ENCODE results near the gene GNG12.

GNG12 gene

GRCh38 chr1:67839826-67840225, 6.6 kb upstream of the GNG12 start:
- DNase-seq: no peak

- DNase-seq: no peak
Measured at GRCh38 chr1:67838180-67838910, 5.1 kb upstream of the GNG12 start.

- DNase-seq: no peak
Measured at GRCh38 chr1:67836769-67837168, 3.5 kb upstream of the GNG12 start.

- no peak for DNase-seq
Measured at GRCh38 chr1:67835663-67836452, 2.6 kb upstream of the GNG12 start.

- DNase-seq: no peak
Measured at GRCh38 chr1:67834246-67834877, 1.1 kb upstream of the GNG12 start.

- DNase-seq: no peak
Measured at GRCh38 chr1:67833602-67833940, 304 bp upstream of the GNG12 start.

GRCh38 chr1:67831850-67832513, 1.3 kb downstream of the GNG12 start:
- DNase-seq: no peak

GRCh38 chr1:67830928-67831830, 2.1 kb downstream of the GNG12 start:
- DNase-seq: no peak

GRCh38 chr1:67830226-67830625, 3.0 kb downstream of the GNG12 start:
- no peak for DNase-seq

GRCh38 chr1:67827688-67828087, 5.6 kb downstream of the GNG12 start:
- DNase-seq: no peak

GRCh38 chr1:67825591-67825990, 7.7 kb downstream of the GNG12 start:
- DNase-seq: no peak

- DNase-seq: no peak
Measured at GRCh38 chr1:67824766-67825165, 8.5 kb downstream of the GNG12 start.

- no peak for DNase-seq
Measured at GRCh38 chr1:67823615-67824014, 9.7 kb downstream of the GNG12 start.

- DNase-seq: no peak
Measured at GRCh38 chr1:67821263-67821662, 12.0 kb downstream of the GNG12 start.

- DNase-seq: no peak
Measured at GRCh38 chr1:67818725-67819301, 14.5 kb downstream of the GNG12 start.

GRCh38 chr1:67818162-67818561, 15.1 kb downstream of the GNG12 start:
- no peak for DNase-seq

GRCh38 chr1:67817319-67817718, 15.9 kb downstream of the GNG12 start:
- no peak for DNase-seq

- no peak for DNase-seq
Measured at GRCh38 chr1:67816506-67816905, 16.8 kb downstream of the GNG12 start.

- no peak for DNase-seq
Measured at GRCh38 chr1:67816095-67816475, 17.2 kb downstream of the GNG12 start.

- DNase-seq: no peak
Measured at GRCh38 chr1:67815303-67816094, 17.8 kb downstream of the GNG12 start.

GRCh38 chr1:67814121-67814772, 19.0 kb downstream of the GNG12 start:
- no peak for DNase-seq
